HEK293 (cell line): ENCODE data around the gene GRIK4.

Experiments used
- REPIN1 ChIP-seq: fragments of 450-650 bp; formaldehyde crosslinking; IDR thresholded peaks from 2 replicates; pipeline ENCODE4 v1.5.1; 2017; ENCODE audit warnings: missing biosample characterization, missing genetic modification characterization, low read depth
- ZBTB1 ChIP-seq: fragments of 450-650 bp; formaldehyde crosslinking; IDR thresholded peaks from 2 replicates; pipeline ENCODE4 v1.5.1; 2016; ENCODE audit warnings: missing biosample characterization, missing genetic modification characterization
- ZBTB21 ChIP-seq: fragments of 450-650 bp; formaldehyde crosslinking; IDR thresholded peaks from 2 replicates; pipeline ENCODE4 v1.5.1; 2017; ENCODE audit warnings: missing biosample characterization, missing genetic modification characterization
- ZNF174 ChIP-seq: fragments of 450-650 bp; formaldehyde crosslinking; IDR thresholded peaks from 2 replicates; pipeline ENCODE4 v1.5.0; 2017; ENCODE audit warnings: missing biosample characterization, mild to moderate bottlenecking, missing genetic modification characterization
- ZNF24 ChIP-seq: fragments of 450-650 bp; formaldehyde crosslinking; IDR thresholded peaks from 2 replicates; pipeline ENCODE4 v1.5.1; 2016; ENCODE audit warnings: missing biosample characterization, missing genetic modification characterization
- ZNF530 ChIP-seq: fragments of 450-650 bp; formaldehyde crosslinking; IDR thresholded peaks from 2 replicates; pipeline ENCODE4 v1.5.1; 2016; ENCODE audit warnings: low read depth, missing biosample characterization, missing genetic modification characterization
- ZNF670 ChIP-seq: fragments of 450-650 bp; formaldehyde crosslinking; IDR thresholded peaks from 2 replicates; pipeline ENCODE4 v1.5.1; 2016; ENCODE audit warnings: missing biosample characterization, missing genetic modification characterization, low read depth
- TF ChIP-seq, protein P1 (sequence below): fragments of 450-650 bp; formaldehyde crosslinking; IDR thresholded peaks from 2 replicates; pipeline ENCODE4 v1.5.1; 2016; ENCODE audit warnings: missing biosample characterization, missing genetic modification characterization

DNA sequence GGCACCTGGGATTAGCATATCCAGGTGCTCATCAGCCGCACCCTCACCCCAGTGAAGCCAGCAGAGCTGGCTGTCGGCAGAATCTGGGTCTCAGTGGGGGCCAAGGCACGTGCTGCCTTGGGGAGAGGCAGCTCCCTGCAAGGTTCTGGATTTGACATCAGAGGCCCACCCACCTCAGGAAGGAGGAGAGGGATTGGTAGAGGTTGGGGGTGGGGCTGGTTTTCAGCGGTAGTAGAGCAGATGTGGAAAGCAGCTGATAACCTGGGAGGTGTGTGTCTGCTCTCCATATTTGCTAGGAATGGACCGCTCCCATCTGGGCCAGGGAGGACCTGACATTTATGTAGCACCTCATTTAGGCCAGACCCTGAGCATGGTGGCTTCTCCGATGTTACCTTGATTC, 147.5 kb downstream of the GRIK4 start:
- TF ChIP-seq, protein P1, sequence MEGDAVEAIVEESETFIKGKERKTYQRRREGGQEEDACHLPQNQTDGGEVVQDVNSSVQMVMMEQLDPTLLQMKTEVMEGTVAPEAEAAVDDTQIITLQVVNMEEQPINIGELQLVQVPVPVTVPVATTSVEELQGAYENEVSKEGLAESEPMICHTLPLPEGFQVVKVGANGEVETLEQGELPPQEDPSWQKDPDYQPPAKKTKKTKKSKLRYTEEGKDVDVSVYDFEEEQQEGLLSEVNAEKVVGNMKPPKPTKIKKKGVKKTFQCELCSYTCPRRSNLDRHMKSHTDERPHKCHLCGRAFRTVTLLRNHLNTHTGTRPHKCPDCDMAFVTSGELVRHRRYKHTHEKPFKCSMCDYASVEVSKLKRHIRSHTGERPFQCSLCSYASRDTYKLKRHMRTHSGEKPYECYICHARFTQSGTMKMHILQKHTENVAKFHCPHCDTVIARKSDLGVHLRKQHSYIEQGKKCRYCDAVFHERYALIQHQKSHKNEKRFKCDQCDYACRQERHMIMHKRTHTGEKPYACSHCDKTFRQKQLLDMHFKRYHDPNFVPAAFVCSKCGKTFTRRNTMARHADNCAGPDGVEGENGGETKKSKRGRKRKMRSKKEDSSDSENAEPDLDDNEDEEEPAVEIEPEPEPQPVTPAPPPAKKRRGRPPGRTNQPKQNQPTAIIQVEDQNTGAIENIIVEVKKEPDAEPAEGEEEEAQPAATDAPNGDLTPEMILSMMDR (tag by site-specific recombination), result no peak
- TF ChIP-seq ZNF174 (tag by site-specific recombination) (no peak), ZNF24 (tag by site-specific recombination) (no peak), ZBTB21 (tag by site-specific recombination) (no peak), ZBTB1 (no peak), ZNF530 (tag by site-specific recombination) (no peak), ZNF670 (tag by site-specific recombination) (no peak), REPIN1 (tag by site-specific recombination) (no peak)
